GM18505 (cell line): ENCODE data around the gene SEC23A.
A peak's percentile ranks its signal among the peaks of the same experiment; 100 is the strongest.
"Not testable (repeated sequence)": the region's sequence is repeated elsewhere in the genome, so short reads cannot be mapped to it uniquely, and the experiment has no call there.

Source experiments
- ATAC-seq: cut with Tn5 transposase; IDR thresholded peaks from one replicate; pipeline ENCODE4 v1.9.1; 2021; ENCODE audit not compliant: unreplicated experiment
- POLR2A ChIP-seq: IDR thresholded peaks from 4 replicates; pipeline ENCODE4 v1.6.1; 2011; ENCODE audit warnings: borderline replicate concordance; ENCODE audit not compliant: insufficient read depth, insufficient read length; ENCODE audit errors: extremely low read depth

SEC23A gene

GRCh38 chr14:39029789-39030188 is 73.2 kb downstream of the SEC23A start:
- ATAC-seq = no peak
- no peak for TF ChIP-seq POLR2A

- TF ChIP-seq POLR2A = no peak
- no peak for ATAC-seq
These were observed 74.4 kb downstream of the SEC23A start for GRCh38 chr14:39028620-39029019.

- no peak for ATAC-seq
These were observed 77.0 kb downstream of the SEC23A start for GRCh38 chr14:39025810-39026627.

DNA sequence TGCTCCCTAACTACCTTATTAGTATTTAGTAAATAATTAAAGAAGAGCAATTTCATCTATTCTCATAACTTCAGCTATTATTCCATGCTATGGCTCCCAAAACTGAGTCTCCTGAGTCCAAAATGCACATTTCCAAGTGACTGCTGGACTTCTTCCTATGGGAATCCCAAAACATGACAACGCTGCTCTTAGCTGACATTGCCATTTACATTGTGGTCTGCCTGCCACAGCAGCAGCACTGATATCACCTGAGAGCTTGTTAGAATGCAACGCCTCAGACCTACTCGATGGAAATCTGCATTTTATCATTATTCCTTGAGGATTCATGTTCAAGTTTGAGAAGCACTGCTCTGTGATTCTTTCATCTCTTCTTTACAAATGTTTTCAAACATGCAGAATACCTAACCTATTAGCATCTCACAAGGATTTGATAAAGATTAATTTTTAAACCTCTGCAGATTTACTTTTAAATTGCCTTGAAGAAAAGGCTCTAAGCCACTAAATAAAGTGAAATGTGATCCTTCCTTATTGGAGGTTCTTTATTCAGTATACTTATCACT is 77.7 kb downstream of the SEC23A start:
- no peak for TF ChIP-seq POLR2A
- ATAC-seq = no peak

More at GRCh38 chr14:39025810-39026627, 77.0 kb downstream of the SEC23A start:
- no peak for TF ChIP-seq POLR2A

- ATAC-seq = no peak
These were observed 78.8 kb downstream of the SEC23A start for GRCh38 chr14:39023939-39024871.

DNA sequence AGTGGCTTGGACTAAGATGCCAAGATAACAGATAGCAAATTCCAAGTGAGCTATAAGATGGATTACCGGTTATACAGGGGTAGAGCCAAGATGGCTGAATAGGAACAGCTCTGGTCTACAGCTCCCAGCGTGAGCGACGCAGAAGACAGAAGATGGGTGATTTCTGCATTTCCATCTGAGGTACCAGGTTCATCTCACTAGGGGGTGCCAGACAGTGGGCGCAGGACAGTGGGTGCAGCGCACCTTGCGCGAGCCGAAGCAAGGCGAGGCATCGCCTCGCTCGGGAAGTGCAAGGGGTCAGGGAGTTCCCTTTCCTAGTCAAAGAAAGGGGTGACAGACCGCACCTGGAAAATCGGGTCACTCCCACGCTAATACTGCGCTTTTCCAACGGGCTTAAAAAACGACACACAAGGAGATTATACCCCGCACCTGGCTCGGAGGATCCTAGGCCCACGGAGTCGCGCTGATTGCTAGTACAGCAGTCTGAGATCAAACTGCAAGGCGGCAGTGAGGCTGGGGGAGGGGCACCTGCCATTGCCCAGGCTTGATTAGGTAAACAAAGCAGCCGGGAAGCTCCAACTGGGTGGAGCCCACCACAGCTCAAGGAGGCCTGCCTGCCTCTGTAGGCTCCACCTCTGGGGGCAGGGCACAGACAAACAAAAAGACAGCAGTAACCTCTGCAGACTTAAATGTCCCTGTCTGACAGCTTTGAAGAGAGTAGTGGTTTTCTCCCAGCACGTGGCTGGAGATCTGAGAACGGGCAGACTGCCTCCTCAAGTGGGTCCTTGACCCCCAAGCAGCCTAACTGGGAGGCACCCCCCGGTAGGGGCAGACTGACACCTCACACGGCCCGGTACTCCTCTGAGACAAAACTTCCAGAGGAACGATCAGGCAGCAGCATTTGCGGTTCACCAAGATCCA is 85.7 kb downstream of the SEC23A start:
- ATAC-seq = not testable (repeated sequence)

More at GRCh38 chr14:39023939-39024871, 78.8 kb downstream of the SEC23A start:
- TF ChIP-seq POLR2A = no peak

DNA sequence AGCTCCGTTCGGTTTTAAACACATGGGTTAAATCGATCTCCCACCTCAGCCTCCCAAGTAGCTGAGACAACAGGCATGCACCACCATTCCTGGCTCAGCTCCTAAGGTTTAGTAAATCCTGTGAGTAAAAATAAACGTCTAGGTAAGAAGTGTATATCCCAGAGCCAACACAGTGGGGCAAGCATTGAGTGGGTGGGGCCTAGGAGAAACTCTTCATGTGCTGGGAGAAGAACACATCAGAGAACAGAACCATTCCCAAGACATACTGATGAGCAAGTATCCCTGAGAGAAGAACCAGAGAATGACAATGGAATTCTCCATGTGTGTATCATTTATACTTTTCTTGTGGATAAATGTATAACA is 86.3 kb downstream of the SEC23A start:
- no peak for ATAC-seq
- TF ChIP-seq POLR2A = no peak

GRCh38 chr14:39015964-39016577 is 87.0 kb downstream of the SEC23A start:
- ATAC-seq = no peak

GRCh38 chr14:39015360-39015961 is 87.6 kb downstream of the SEC23A start:
- TF ChIP-seq POLR2A = no peak
- ATAC-seq = peak; percentile 84

More at GRCh38 chr14:39015964-39016577, 87.0 kb downstream of the SEC23A start:
- TF ChIP-seq POLR2A = no peak

- TF ChIP-seq POLR2A = no peak
- ATAC-seq = no peak
These were observed 88.6 kb downstream of the SEC23A start for GRCh38 chr14:39014460-39014859.

DNA sequence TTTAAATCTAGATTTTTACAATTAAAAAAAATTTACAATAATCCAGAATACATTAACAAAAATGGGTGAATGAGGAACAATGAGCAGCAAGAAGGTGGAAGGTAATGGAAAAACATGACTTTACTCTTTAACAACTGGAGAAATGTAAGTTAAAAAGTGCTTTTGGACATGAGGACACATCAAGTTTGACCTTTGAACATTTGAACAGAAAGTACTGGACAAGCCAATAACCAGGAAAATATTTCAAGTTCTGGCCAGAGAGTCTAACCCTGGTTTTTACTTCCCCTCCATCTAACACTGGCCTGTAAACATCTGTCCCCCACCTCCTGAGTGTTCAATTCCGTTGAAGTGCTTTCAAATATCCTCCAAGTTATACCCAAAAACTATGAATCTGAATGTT is 94.1 kb downstream of the SEC23A start:
- not testable (repeated sequence) for ATAC-seq
